HG02884 (cell line): ENCODE results near the gene VNN1.
"Not testable (repeated sequence)": the region's sequence is repeated elsewhere in the genome, so short reads cannot be mapped to it uniquely, and the experiment has no call there.

Experiments
- ATAC-seq: cut with Tn5 transposase; IDR thresholded peaks from one replicate; pipeline ENCODE4 v1.9.1; 2021; ENCODE audit warnings: mild to moderate bottlenecking, moderate library complexity; ENCODE audit not compliant: unreplicated experiment

The VNN1 gene

GRCh38 chr6:132725947-132726607 is 12.2 kb upstream of the VNN1 start:
- ATAC-seq: peak; percentile 67

GRCh38 chr6:132725471-132725870 is 11.6 kb upstream of the VNN1 start:
- no peak for ATAC-seq

DNA sequence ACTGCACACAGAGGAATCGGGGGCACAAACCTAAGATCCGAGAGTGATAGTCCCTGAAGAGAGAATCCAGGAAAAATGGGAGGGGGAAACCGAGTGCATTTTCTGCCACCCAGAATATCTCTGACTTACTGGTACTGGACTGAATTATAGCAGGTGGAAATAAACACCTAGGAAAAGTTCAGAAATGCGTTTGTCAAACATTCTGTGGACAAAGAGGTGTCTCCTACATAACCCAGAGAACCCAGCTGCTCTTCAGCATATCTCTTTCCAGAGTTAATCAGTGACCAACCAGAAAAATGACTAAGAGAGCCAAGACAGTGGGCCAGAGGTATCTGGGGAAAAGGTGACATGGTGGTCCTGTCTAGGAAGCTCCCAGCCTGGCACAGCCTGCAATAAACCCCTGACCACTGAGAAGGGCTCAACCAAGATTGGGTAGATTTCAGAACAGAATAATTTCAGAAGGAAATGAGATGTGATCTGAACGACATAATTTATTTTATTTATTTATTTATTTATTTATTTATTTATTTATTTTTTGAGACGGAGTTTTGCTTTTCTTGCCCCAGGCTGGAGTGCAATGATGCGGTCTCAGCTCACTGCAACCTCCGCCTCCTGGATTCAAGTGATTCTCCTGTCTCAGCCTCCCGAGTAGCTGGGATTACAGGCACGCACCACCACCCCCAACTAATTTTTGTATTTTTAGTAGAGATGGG is 6.0 kb upstream of the VNN1 start:
- no peak for ATAC-seq

DNA sequence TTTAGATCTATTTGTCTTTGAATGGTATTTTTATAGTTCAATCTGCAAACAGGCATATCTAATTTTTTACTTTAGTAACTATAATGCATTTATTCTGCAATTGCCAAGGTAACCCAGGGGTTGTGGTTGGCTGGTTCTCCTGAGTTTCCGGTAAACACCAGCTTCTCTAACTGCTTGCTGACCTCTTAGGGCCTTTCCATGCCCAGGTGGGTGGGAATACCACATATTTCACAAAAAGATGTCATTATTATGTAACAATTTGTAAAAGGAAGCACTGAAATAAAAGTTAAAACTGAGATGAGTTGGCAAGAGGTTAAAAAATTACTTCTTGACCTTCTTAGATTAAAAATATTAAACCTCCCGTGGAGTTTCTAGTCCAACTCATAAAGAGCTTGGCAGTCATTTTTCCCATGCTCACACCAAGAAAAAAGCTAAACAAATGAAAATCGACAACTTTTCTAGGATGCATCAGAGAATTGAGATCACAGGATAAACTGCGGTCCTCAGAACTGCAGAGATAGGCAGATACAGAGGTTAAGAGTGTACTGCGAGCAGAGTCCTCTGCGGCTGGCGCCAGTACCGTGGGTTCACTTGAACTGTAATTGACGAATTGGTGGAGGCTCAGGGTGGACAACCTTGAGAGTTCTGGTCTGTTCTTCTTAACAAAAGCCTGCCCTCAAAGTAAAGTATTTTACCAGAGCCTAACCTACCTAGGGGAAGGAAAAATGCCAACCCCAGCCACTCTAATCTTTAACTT is 2.2 kb upstream of the VNN1 start:
- no peak for ATAC-seq

DNA sequence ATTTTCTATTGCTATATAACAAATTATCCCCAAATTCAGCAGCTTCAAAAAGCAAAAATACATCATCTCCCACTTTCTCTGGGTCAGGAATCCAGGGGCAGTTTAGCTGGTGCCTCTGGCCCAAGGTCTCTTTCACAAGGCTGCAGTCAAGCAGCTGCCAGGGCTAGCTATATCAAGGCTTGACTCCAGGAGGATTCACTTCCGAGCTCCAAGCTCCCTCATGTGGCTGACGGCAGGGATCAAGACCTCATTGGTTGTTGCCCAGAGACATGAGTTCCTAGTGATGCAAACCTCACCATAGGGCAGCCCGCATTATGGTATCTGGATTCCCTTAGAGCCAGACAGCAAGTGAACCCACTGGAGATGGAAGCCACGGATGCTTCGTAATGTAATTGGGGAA is 1.3 kb upstream of the VNN1 start:
- no peak for ATAC-seq

DNA sequence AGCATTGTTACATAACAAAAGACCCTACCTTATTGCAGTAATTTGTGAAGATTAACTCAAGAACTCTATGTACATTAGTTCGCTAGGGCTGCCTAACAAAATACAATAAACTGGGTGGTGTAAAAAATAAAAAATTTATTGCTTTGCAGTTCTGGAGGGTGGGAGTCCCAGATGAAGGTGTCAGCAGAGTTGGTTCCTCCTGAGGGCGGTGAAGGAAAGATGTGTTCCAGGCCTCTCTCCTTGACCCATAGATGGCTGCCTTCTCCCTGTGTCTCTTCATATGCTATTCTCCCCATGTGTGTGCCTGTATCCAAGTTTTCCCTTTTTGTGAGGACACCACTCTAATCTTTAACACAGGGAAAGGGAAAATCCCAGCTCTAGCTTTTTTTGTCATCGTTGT is 305 bp upstream of the VNN1 start:
- ATAC-seq: no peak

DNA sequence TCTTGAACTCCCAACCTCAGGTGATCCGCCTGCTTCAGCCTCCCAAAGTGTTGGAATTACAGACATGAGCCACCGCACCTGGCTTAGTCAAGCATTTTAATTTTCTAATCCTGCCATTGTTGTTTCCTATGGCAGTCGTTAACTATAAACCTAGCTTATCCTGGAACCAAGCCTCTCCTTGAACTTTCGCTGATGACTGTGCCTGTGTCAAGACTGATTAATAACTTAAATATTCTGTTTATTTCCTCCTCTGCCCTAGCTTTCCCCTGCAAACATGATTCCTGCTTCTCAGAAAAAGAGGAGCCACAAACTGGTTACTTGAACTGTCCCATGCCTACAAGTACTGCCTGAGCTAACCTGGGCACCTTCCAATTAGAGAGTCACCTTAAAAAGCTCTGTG is 1.5 kb downstream of the VNN1 start:
- no peak for ATAC-seq

DNA sequence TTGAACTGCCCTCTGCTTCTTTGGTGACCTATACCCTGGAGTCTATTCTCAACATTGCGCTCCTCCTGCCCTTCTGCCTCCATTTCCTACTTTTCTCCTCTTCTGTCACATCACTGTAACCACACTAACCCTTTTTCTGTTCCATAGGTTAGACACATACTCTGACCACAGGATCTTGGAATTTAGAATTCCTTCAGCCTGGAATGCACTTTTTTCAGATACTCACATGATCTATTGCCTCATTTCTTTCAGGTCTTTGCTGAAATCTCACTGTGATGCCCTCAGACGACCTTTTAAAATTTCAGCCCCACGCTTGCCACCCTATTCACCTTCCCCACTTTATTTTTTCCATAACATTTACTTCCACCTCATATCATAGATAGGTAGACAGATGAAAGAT is 5.1 kb downstream of the VNN1 start:
- ATAC-seq: no peak

DNA sequence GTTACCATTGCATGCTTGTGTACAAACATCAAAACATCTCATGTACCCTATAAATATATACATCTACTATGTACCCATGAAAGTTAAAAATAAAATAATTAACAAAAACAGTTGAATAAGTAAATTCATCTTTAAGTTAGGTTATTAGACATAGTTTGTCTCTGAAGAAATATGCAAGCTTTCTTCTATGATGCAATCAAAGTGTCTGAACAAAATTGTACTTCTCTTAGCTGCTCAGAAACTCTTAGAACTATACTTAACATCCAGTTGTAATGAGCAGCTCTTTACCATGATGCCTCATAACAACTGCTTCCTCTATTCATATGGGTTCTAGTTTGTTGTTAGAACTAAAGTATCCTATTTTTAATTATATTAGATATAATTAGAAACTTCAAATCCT is 5.9 kb downstream of the VNN1 start:
- ATAC-seq: no peak

DNA sequence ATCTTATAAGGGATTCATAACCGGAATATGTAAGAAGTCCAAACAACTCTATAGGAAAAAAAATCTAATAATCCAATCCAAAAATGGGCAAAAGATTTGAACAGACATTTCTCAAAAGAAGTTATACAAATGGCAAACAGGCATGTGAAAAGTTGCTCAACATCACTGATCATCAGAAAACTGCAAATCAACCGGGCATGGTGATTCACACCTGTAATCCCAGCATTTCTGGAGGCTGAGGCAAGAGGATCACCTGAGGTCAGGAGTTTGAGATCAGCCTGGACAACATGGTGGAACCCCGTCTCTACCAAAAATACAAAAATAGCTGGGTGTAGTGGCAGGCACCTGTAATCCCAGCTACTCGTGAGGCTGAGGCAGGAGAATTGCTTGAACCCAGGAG is 7.1 kb downstream of the VNN1 start:
- ATAC-seq: not testable (repeated sequence)

DNA sequence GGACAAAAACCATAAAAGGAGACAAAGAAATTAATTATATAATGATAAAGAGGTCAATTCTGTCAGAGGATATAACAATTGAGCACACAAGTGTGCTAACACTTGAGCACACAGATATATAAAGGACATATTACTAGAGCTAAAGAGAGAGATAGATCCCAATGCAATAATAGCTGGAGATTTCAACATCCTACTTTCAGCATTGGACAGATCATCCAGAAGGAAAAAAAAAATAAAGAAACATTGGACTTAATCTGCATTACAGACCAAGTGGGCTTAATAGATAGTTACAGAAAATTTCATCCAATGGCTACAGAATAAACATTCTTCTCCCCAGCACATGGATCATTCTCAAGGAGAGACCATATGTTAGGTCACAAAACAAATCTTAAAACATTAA is 9.9 kb downstream of the VNN1 start:
- ATAC-seq: no peak

DNA sequence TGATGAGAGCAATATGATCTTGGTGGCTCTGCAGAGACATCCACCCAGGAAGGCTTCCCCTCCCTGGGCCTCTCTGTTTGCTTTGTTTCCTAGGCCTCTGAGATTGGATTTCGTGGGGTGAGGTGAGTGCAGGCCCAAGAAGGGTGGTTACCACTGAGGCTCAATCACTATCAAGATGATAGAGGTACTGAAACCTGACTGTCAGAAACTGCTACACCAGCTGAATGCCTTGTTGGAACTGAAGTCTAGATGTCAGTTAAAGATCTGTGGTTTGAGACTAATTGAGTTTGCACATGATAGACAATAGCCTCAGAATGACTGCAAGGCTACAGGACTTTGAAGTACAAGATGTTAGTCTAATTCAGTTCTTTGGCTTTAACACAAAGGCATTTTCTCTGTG is 15.2 kb downstream of the VNN1 start:
- peak; percentile 95 for ATAC-seq

DNA sequence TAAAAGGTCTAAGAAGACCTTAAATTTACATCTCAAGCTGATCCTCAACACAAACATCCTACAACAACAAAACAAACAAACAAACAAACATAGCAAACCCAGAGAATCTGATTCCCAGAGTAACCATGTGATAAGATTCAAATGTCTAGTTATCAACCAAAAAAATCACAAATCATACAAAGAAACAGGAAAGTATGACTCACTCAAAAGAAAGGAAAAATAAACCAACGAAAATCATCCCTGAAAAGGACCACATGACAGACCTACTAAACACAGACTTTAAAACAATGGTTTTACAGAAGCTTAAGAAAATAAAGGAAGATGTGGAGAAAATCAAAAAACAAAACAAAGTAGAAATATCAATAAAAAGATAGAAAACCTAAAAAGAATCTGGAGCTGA is 18.1 kb downstream of the VNN1 start:
- ATAC-seq: no peak

- ATAC-seq: no peak
These were observed 20.4 kb downstream of the VNN1 start for GRCh38 chr6:132693478-132693877.

GRCh38 chr6:132690678-132691077 is 23.2 kb downstream of the VNN1 start:
- ATAC-seq: no peak

GRCh38 chr6:132687306-132687705 is 26.5 kb downstream of the VNN1 start:
- no peak for ATAC-seq

- ATAC-seq: no peak
These were observed 27.3 kb downstream of the VNN1 start for GRCh38 chr6:132686531-132686930.

GRCh38 chr6:132685009-132685408 is 28.8 kb downstream of the VNN1 start:
- no peak for ATAC-seq

DNA sequence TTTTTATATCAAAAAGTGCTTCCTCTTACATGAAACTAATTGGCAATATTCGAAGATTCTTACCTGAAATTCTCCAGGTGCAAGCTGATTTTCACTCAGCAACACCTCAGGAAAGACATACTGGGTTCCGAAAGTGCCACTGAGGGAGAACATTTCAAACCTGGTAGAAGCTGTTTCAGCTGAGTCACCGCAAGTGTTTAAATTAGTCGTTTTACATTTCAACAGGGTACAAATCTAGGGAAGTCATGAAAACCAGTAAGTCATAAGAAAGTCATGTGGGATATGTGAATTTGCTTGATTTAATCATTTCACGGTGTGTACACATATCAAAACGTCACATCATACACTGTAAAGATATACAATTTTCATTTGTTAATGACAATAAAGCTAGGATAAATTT is 29.6 kb downstream of the VNN1 start:
- no peak for ATAC-seq

DNA sequence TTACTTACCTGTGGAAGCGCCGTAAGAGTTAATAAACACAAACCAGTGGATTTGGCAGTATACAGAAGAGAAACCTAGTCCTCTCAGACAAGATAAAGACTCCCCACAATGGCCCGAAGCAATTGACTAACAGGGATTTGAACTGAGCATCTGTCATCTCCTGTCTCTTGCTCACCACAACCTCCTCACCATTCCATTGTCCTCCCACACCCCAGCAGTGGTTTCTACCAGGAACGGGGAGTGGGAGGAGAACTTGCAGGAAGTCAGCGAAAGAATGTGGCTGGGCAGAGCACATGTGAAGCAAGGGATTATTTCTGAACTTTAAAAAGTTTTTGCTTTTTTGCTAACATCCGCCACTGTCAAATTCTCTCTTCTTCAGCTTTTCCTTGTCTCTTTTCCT is 30.3 kb downstream of the VNN1 start:
- no peak for ATAC-seq

DNA sequence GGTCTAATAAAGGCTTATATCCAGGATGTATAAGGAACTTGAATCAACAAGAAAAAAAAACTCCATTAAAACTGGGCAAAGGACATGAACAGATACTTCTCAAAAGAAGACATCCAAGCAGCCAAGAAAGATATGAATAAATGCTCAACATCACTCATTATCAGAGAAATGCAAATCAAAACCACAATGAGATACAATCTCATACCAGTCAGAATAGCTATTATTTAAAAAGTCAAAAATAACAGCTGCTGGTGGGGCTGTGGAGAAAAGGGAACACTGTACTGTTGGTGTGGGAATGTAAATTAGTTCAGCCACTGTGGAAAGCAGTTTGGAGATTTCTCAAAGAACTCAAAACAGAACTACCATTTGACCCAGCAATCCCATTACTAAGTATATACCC is 34.8 kb downstream of the VNN1 start:
- peak; percentile 86 for ATAC-seq

- no peak for ATAC-seq
These were observed 38.1 kb downstream of the VNN1 start for GRCh38 chr6:132675749-132676148.
